SK-N-MC (cell line): ENCODE data around the gene PKD2L2.

Experiments
- EZH2 ChIP-seq: fragments of 200-600 bp; sonication (generic); IDR thresholded peaks from one replicate; pipeline ENCODE4 v1.6.1; 2017; ENCODE audit warnings: antibody characterized with exemption
- POLR2AphosphoS5 ChIP-seq: IDR thresholded peaks from 2 replicates; pipeline ENCODE4 v1.6.1; 2012; ENCODE audit warnings: mild to moderate bottlenecking, low read depth, low read length, borderline replicate concordance

DNA sequence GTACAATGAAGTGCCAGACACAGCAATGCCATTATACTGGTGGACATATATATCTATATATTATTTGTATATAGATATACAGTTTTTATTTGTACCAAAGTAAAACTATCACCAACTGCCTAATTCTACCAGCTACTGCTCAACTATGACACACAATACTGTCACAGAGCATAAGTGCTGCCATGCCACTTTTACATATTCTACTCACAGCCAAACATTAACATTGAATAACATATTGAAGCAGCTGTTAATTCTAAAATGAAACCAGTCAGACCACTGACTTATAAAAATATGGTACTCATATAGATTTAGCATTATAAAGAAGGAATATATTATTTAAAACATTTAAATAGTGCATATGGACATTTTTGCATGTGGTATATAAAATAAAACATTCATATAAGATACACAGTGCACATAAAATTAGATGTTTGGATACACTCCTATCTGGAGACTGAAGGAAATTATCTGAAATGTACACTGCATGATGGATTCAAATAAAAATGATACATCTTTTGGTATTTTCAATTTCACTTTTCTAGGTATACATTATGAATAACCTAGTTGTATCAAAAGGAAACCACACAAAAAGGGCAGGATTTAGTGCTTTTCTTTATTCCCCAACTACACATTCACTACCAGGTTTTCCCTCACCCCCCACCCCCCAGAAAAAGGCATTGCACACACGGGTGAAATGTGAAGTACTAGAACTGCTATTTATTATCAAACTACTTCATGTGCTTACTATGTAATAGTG, 48.9 kb downstream of the PKD2L2 start:
- TF ChIP-seq POLR2AphosphoS5, result no peak
- no peak for TF ChIP-seq EZH2
